ENCODE results near the gene KANK2. TPM values are rescaled to one million over a fixed set of nuclear protein-coding genes. Genes with fewer than 3 reads are reported as not detected.

KANK2 gene
- total and polyA plus RNA-seq, 2 of the 13 experiments (the other 11 are each of a cell fraction or from before 2014, with no cell fraction given): 5.7 to 12.9 TPM

DNA sequence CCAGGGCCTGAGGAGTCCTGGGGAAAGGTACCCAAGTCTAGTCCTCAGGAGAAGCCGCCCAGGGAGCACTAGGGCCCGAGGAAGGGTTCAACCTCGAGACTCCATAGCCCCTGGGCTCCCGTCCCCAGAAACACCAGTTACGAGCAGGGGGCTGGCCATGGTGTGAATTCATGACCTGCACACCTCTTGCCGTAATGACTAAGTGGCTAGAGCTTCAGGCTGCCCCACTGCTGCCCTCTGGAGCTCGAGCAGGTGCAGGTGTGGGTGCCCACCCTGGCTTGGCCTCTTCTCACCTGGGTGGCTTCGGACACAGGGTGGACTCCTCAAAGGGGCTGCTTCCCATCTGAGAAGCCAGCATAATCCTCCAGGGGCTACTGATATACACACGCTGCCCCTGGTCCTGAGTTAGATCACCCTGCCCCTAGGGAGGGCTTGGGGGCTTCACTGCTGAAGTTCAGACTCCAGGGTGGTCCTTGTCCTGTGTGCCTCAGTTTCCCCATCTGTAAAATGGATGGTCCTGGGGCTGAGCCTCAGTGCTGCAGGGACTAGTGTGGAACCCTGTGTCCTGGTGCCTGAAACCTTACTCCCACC lies 55.3 kb downstream of the KANK2 start (continued):
- TF ChIP-seq, protein P1, sequence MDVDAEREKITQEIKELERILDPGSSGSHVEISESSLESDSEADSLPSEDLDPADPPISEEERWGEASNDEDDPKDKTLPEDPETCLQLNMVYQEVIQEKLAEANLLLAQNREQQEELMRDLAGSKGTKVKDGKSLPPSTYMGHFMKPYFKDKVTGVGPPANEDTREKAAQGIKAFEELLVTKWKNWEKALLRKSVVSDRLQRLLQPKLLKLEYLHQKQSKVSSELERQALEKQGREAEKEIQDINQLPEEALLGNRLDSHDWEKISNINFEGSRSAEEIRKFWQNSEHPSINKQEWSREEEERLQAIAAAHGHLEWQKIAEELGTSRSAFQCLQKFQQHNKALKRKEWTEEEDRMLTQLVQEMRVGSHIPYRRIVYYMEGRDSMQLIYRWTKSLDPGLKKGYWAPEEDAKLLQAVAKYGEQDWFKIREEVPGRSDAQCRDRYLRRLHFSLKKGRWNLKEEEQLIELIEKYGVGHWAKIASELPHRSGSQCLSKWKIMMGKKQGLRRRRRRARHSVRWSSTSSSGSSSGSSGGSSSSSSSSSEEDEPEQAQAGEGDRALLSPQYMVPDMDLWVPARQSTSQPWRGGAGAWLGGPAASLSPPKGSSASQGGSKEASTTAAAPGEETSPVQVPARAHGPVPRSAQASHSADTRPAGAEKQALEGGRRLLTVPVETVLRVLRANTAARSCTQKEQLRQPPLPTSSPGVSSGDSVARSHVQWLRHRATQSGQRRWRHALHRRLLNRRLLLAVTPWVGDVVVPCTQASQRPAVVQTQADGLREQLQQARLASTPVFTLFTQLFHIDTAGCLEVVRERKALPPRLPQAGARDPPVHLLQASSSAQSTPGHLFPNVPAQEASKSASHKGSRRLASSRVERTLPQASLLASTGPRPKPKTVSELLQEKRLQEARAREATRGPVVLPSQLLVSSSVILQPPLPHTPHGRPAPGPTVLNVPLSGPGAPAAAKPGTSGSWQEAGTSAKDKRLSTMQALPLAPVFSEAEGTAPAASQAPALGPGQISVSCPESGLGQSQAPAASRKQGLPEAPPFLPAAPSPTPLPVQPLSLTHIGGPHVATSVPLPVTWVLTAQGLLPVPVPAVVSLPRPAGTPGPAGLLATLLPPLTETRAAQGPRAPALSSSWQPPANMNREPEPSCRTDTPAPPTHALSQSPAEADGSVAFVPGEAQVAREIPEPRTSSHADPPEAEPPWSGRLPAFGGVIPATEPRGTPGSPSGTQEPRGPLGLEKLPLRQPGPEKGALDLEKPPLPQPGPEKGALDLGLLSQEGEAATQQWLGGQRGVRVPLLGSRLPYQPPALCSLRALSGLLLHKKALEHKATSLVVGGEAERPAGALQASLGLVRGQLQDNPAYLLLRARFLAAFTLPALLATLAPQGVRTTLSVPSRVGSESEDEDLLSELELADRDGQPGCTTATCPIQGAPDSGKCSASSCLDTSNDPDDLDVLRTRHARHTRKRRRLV (CRISPR knock-in tag; IDR thresholded peaks at IDR 0.05): no peak
- TF ChIP-seq, protein P2, sequence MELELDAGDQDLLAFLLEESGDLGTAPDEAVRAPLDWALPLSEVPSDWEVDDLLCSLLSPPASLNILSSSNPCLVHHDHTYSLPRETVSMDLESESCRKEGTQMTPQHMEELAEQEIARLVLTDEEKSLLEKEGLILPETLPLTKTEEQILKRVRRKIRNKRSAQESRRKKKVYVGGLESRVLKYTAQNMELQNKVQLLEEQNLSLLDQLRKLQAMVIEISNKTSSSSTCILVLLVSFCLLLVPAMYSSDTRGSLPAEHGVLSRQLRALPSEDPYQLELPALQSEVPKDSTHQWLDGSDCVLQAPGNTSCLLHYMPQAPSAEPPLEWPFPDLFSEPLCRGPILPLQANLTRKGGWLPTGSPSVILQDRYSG (CRISPR knock-in tag; IDR thresholded peaks at IDR 0.05): no peak
- TF ChIP-seq ZNF557 (CRISPR knock-in tag; IDR thresholded peaks at IDR 0.05) (no peak), KAT2B (IDR thresholded peaks at IDR 0.05; ENCODE audit: borderline replicate concordance, low read depth, low read length) (no peak), MIXL1 (CRISPR knock-in tag; IDR thresholded peaks at IDR 0.05) (no peak), ZNF577 (CRISPR knock-in tag; IDR thresholded peaks at IDR 0.05; ENCODE audit: borderline replicate concordance, low read depth) (no peak), ATAD3A (CRISPR knock-in tag; IDR thresholded peaks at IDR 0.05) (no peak), ZNF720 (CRISPR knock-in tag; IDR thresholded peaks at IDR 0.05) (no peak), ZNF724P (CRISPR knock-in tag; IDR thresholded peaks at IDR 0.05; ENCODE audit: borderline replicate concordance) (no peak), HNRNPL (IDR thresholded peaks at IDR 0.05; ENCODE audit: low read depth, low read length) (0 out of 2 replicates have a peak, but pooled peaks have one; percentile 41), ZNF337 (CRISPR knock-in tag; IDR thresholded peaks at IDR 0.05; ENCODE audit: borderline replicate concordance, low read depth) (0 out of 2 replicates have a peak, but pooled peaks have one; percentile 16), CENPT (CRISPR knock-in tag; IDR thresholded peaks at IDR 0.05; ENCODE audit: low read depth) (no peak)
- TF ChIP-seq, protein P3, sequence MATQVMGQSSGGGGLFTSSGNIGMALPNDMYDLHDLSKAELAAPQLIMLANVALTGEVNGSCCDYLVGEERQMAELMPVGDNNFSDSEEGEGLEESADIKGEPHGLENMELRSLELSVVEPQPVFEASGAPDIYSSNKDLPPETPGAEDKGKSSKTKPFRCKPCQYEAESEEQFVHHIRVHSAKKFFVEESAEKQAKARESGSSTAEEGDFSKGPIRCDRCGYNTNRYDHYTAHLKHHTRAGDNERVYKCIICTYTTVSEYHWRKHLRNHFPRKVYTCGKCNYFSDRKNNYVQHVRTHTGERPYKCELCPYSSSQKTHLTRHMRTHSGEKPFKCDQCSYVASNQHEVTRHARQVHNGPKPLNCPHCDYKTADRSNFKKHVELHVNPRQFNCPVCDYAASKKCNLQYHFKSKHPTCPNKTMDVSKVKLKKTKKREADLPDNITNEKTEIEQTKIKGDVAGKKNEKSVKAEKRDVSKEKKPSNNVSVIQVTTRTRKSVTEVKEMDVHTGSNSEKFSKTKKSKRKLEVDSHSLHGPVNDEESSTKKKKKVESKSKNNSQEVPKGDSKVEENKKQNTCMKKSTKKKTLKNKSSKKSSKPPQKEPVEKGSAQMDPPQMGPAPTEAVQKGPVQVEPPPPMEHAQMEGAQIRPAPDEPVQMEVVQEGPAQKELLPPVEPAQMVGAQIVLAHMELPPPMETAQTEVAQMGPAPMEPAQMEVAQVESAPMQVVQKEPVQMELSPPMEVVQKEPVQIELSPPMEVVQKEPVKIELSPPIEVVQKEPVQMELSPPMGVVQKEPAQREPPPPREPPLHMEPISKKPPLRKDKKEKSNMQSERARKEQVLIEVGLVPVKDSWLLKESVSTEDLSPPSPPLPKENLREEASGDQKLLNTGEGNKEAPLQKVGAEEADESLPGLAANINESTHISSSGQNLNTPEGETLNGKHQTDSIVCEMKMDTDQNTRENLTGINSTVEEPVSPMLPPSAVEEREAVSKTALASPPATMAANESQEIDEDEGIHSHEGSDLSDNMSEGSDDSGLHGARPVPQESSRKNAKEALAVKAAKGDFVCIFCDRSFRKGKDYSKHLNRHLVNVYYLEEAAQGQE (IDR thresholded peaks at IDR 0.05; ENCODE audit: borderline replicate concordance in 1 of 2, low read depth in 1 of 2, low read length in 2 of 2): no peak
- TF ChIP-seq, protein P4, sequence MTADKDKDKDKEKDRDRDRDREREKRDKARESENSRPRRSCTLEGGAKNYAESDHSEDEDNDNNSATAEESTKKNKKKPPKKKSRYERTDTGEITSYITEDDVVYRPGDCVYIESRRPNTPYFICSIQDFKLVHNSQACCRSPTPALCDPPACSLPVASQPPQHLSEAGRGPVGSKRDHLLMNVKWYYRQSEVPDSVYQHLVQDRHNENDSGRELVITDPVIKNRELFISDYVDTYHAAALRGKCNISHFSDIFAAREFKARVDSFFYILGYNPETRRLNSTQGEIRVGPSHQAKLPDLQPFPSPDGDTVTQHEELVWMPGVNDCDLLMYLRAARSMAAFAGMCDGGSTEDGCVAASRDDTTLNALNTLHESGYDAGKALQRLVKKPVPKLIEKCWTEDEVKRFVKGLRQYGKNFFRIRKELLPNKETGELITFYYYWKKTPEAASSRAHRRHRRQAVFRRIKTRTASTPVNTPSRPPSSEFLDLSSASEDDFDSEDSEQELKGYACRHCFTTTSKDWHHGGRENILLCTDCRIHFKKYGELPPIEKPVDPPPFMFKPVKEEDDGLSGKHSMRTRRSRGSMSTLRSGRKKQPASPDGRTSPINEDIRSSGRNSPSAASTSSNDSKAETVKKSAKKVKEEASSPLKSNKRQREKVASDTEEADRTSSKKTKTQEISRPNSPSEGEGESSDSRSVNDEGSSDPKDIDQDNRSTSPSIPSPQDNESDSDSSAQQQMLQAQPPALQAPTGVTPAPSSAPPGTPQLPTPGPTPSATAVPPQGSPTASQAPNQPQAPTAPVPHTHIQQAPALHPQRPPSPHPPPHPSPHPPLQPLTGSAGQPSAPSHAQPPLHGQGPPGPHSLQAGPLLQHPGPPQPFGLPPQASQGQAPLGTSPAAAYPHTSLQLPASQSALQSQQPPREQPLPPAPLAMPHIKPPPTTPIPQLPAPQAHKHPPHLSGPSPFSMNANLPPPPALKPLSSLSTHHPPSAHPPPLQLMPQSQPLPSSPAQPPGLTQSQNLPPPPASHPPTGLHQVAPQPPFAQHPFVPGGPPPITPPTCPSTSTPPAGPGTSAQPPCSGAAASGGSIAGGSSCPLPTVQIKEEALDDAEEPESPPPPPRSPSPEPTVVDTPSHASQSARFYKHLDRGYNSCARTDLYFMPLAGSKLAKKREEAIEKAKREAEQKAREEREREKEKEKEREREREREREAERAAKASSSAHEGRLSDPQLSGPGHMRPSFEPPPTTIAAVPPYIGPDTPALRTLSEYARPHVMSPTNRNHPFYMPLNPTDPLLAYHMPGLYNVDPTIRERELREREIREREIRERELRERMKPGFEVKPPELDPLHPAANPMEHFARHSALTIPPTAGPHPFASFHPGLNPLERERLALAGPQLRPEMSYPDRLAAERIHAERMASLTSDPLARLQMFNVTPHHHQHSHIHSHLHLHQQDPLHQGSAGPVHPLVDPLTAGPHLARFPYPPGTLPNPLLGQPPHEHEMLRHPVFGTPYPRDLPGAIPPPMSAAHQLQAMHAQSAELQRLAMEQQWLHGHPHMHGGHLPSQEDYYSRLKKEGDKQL (CRISPR knock-in tag; IDR thresholded peaks at IDR 0.05; ENCODE audit: low read depth): no peak

All from HepG2 (cell line).